IPS-NIHi7 (cell line): ENCODE data around the gene MAP3K14.
A peak's percentile ranks its signal among the peaks of the same experiment; 100 is the strongest.

Experiments used
- DNase-seq: peaks from one replicate; pipeline ENCODE4 v3.0.0; 2012; ENCODE audit warnings: mixed read lengths; ENCODE audit errors: extremely low spot score

MAP3K14 gene

DNA sequence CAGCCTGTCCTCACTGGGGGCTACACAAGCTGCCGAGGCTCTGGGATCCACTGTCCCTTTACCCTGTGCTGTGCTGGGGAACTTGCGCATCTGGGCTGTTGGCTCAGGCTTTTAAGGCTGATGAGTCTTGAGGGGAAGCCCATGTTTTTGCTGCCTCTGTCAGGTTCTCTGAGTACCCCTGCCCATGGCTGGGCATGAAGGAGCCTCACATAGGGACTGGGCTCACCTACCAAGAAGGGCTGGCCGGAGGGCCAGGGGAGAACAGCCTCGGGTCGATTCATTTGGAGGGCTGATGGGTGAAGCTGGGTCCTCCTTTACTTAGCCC lies 80.6 kb downstream of the MAP3K14 start:
- no peak for DNase-seq

DNA sequence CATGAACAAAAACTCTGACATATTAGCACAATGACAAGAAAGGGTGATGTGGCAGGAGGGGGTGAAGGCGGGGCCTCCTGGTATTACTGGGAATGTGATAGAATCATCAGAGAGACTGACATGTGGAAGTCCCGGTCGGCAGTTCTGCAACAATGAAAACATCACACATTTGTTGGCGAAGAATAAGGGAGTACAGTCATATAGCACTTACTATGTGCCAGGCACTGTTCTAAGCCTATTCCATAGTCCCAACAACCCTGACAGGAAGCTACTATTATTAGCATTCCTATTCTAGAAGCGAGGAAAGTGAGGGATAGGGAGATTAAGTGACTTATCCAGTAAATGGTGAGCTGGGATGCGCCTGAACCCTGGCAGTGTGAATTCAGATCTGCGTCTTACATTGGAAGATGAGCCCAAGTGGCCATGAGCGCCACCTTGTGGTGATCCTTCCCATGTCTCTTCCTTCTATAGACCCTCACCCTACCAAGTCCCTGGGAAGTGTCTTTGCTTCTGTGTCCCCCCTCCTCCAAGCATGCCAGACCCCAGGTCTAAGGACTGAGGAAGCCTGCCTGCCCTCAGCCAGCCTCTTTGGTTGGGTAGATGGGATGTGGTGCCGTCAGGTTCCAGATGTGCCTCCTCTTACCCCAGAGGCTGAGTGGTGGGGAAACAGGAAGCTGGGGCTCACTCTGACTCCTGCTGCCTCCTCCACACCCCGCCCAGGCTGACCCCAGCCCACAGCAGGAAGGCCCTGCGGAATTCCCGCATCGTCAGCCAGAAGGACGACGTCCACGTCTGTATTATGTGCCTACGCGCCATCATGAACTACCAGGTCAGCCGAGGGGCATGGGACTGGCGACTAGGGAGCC lies 81.2 kb downstream of the MAP3K14 start:
- DNase-seq = peak; percentile 81

DNA sequence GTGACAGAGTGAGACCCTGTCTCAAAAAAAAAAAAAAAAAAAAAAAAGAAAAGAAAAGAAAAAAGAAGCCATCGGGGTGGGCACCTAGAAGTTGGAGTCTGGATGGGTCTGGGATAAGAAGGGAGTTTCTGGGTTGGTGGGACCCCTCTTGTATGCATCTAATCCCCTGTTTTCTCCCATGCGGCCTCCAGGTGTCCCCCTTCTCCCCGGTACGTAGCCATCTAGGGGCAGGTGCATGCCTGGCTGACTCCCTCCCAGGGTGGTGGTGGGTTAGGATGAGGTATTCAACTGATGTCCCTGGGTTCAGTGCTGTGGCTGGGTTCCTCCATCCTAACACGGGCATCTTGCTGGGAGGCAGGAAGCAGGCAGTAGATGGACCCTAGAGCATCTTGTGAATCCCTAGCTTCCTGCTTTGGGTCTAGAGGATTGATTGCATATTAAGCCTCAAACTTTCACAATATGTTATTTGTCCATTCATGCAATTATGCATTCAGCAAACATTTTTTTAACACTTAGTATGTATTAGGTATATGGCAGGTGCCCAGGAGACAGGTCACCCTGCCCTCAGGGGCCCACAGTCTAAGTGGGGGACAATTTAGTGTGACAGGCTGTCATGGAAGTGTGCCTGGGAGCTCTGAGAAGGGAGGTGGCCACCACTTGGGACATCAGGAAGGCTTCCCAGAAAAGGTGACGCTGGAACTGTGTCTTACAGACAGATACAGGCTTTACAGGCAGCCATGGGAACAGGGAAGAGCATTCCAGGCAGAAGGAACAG lies 82.0 kb downstream of the MAP3K14 start:
- peak; percentile 88 for DNase-seq

DNA sequence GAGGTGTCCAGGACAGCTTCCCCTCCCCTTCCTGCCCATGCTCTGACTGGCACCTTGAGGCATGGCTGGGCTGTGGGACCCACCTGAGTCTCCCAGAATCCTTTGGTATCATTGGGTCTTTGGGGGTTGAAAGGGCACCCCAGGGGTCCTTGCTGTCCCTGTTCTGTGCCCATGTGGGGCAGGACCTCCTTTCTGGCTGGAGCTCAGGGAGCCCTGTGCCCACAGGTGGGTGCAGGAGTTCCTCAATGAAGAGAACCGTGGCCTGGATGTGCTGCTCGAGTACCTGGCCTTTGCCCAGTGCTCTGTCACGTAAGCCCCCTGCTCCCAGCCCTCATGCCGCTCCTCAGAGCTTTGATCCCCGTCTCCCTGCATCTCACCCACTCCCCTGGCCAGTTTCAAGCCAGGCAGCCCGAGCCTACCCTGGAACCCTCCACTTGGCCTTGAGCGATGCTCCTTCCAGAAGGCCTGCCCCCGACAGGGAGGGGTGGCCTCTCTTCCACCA lies 83.3 kb downstream of the MAP3K14 start:
- DNase-seq = no peak

DNA sequence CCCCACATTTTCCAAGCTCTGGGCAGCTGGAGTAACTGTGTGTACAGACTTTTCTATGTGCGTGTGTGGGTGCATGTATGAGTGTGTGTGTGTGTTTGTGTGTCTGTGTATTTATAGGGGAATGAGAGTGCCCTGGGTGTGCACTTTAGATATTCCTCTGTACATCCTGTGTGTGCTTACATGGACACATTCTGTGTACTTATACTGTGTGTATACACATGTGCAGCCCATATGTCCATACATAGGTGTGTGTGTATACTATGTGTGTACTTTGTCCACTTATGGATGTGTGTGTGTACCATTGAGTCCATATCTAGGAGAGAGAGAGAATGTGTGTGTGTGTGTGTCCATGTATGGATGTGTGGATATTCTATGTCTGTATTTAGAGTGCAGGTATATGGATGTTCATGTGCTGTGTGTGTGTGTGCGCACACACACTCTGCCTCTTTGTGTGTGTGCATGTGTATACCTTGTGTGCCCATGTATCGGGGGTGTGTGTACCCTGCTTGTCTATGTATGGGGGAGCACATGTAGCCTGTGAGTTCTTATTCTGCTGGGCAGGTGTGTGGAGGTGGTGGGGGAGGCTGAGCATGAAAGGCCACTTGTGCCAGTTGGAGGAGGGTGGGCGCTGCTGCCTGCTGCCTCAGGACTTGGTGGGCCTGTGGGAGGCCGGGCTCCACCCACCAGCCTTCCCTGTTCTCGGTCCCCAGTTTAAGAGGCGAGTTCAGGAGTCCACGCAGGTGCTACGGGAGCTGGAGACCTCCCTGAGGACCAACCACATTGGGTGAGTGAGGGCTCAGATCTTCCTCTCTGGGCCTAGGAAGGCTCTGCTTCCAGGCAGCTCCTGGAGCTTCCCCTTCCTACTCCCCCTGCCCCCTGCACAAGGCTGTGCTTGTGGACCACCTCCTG lies 84.1 kb downstream of the MAP3K14 start:
- DNase-seq = no peak

DNA sequence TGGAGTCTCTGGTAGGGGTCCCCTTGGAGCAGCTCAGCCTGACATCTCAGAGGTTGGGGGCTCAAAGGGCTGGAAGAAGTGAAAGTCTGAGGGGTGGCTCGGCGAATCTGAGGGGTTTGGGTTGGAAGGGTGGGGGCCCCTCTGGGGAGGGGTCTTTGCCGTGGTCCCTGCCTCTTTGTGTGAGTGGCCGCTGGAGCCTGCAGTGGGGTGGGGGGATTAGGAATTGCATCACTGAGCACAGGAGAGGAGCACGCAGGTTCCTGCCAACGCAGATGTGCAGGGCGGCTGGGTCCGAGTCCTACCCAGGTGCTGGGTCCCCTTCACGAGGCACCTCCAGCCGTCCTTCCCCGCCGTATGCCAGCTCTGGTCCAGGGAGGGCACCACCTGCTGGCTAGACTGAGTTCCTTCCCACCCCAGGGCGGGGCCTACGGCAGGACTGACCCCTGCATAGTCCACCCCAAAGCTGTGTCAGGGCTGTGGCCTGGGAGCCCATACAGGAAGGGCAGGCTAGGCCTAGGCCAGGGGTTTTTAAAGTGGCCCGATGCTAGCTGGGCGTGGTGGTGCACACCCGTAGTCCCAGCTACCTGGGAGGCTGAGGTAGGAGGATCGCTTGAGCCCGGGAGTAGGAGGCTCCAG lies 85.2 kb downstream of the MAP3K14 start:
- DNase-seq = peak; percentile 82

DNA sequence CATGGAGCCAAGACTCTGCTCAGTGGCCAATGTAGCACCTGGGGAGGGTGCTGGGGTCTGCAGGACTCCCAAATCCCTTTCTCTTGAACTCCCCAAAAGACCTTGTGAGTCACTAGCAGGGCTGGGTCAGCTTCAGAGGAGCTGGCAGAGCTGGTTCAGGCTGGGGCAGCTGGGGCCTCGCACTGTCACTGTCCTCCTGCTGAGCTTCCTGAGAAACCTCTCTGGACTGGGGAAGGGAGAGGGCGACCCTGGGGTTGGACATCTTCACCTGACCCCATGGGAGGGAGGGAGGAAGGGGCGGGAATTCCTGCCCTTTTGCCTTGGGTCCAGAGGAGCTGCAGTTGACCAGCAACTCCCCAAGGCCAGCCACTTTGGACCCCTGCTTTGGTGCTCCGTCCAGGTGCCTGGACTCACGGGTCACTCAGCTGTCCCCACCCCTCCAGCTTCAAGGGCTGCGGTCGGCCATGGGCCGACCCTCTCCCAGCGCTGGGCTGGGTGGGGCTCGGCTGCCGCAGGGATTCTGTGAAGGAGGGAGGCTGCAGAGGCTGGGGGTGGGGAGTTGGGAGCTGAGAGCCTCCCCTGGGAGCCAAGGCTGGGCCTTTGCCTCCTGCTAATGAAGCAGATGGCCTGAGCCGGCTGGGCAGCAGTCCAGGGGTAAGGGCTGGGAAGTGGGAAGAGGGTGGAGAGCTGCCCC lies 85.9 kb downstream of the MAP3K14 start:
- DNase-seq = no peak

DNA sequence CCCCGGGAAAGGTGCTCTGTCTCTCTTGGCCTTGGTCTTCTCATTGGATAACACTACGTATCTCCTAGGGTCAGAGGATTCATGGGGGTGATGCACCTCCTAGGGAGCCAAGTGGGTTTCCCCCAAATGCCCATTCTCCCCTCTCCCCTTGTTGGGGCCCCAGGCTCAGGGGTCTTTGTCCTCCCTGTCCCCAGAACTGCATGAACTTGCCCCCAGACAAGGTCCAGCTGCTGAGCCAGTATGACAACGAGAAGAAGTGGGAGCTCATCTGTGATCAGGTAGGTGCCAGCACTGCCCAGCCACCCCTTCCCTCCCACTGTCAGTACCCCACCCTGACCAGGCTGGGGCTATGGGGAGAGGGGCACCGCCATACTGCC lies 86.4 kb downstream of the MAP3K14 start:
- no peak for DNase-seq

DNA sequence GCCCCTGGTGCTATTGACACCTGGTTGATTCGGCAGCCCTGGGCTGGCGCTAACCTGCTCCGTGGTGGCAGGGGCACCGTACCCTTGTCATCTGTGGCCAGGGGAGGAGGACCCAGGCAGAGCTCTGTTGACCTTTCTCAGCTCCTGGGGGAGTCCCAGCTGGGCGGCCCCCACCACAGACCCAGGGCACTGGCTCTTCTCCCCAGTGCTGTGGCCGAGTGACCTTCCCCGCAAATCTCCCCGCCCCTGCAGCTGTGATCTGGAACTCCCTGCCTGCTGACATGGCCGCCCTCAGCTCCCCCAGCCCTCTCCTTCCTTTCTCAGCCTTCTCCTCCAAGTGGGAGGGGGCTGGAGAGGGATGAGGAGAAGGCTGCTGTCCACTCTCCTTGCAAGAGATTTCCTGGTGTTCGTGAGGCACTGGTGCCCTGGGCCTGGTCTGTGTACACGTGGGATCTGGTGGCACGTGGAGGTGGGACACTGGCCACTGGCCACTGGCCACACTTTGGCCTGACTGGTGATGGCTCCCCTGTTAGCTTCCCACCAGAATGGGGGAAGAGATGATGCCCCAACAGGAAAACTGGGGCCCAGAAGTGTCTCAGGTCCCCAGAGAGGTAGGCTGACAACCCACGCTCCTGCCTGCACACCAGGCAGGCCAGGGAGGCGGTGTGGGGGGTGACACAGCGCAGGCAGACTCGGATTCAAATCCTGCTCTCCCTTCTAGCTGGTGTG lies 87.0 kb downstream of the MAP3K14 start:
- DNase-seq = no peak

DNA sequence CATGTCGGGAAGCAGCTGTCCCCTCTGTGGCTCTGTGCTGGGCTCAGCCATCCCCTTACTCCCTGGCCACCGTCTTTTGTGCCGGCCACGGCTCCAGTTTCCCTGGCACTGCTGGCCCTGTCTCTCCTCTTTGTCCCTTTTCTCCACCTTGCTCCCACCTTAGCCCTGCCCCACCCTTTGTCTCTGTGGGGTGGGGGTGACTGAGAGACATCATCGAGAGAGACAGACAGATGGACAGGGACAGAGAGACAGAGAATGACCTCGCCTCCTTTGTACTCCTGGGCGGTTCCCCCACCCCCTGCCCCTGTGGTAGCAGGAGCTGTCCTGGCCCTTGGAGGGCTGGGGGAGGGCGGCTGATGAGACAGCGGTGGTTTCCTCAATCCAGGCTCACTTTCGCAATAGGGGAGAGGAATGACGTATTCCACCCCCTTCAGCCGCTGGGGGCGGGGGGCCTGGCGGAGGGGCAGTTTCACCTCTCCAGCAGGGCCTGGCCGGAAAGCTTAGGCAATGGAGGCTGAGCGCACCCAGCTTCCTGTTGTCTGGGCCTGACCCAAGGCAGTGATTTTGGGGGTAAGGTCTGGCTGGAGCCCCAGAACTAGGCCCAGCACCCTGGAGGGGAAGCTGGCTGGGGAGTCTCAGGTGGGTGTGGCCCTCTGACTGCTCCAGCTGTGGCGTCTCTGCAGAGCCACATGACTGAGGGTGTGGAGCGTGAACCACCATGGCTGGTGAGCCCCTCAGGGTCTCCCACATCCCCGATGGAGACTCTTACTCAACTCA lies 87.9 kb downstream of the MAP3K14 start:
- DNase-seq = peak; percentile 80

DNA sequence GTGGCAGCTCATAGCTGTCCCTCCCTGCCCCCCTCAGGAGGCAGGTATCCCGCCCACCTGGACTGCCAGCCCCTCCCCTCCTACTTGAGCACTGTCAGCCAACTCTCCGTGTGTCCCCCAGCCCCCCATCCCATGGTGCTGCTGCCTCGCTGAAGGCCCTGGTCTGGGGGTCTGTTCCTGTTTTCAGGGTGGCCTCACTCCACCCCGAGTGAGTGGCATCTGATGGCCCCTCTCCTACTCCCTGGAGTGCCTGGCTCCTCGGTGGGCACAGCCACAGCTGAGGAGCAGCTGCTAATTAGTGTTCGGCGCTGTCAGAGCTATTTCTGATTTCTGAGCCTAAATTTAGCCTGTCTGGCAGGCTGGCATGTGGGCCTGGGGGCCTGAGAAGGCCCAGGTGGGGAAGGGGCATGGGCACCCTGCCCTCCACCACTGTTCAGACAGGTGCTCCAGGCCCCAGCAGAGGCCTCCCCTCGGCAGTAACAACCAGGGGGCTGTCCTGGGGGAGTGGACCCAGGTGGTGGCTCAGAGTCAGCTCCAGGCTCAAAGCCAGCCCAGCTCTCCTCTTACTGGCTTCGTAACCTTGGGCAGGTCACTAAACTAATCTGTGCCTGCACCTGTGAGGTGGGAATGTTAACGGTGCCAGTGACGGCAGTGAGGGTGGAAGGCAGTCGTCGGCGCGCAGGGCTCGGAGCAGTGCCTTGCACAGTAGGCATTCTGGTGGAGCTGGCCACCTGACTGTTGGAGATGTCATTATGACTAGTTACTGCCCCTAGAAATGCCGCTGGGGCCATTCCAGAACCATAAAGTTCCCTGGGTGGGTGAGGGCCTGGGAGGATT lies 88.7 kb downstream of the MAP3K14 start:
- DNase-seq = no peak

DNA sequence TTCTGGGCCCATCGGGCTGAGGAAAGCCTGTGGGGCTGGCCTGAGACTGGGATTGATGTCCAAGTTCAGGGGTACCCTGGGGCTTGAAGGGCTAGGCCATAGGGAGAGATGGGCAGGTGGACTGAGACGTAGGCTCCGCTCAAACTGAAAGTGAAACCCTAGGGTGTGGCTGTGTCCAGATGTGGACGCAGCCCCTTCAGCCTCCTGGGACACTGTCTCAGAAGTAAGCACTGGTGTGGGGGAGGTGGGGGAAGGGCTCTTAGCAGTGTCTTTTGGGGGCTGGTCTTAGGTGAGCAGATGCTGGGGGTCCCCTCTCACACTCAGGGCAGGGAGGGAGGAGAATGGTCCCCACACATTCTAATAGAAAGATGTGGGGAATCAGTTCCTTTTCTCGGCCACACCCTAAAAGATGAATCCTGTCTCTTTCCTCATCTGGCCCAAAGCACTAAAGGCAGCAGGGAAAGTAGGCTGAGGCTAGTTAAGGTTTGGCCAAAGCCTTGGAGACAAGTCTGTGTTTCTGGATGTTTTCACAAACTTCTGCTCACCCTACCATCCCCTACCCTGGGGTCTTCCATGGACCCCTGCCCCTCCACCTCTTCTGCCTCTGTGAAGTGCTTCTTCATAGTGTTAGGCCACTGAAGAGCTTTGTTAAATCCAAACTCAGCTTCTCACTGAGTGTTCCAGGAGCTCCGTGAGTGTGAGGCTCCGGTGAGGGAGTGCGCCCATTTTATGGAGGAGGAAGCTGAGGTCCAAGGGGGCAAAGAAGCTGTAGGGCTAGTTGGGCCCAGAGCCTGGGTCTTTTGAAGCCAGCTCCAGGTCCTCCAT lies 89.5 kb downstream of the MAP3K14 start:
- no peak for DNase-seq

DNA sequence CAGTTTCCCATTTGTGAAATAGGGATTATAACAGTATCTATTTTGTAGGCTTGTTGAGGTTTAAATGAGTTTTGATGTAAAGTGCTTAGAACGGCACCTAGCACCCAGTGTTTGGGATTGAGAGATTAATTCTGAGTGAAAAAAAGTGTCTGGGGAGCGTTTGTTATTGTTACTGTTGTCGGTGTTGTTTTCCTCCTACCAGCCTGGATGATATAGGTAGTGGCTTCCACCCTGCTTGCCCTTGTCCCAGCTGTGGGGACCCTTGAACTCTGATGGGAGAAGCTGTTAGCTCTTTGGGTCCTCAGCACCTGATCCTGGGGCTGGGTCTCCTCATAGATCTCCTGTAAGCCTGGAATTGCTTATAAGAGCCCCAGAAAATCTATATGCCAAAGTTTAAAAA lies 90.2 kb downstream of the MAP3K14 start:
- DNase-seq = no peak

DNA sequence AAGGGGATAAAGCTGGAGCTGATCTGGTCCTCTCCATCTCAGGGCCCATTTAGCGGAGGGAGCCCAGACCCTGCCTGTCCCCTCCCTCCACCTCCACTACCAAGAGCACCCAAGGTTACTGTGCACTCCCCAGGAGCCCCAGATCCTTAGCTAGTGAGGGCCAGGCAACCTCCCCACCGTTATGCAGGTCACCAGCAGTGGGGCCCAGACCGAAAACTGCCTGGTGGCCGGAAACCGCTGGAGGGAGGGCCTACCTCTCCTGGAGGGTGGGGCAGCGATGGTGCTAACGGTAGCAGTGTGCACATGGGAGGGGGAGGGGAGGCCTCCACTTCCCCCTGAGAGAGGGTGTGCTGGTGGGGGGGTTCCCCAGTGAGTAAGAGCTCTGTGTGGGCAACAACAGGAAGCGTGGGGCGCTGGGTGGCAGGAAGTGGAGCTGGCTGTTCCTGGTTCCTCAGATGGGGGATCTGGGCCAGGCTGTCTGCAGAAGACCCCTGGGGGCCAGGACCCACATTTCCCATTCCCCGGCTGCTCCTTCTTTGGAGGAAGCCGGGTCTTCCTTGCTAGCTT lies 90.8 kb downstream of the MAP3K14 start:
- DNase-seq = no peak

DNA sequence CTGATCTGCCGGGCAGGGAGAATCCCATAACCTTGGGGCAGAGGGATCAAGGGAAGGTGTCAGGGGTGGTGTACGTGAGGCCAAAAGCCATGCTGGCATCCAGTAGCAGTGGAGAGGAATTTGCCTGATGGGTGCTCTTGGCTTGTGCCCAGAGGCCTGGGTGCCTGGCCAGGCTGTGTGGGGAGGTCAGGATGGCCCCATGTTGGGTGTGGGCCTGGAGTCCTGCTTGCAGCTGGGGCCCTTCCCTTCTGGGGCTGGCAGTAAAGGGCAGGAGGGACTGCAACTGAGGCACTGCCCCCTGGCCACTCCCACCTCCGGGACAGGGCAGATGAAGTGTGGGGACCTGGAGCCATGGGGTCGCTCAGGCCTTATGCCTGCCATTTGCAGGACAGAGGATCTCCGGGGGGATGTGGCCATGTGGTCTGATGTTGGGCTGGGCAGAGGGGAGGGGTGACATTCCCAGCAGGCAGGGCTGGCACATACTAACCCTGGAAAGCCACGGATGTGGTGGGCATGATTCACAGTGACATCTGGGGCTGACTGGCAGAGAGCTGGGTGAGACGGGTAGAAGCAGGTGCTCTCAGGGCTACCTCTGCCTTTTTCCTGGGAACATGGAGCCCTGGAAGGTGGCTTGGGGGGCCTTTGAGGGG lies 91.6 kb downstream of the MAP3K14 start:
- DNase-seq = no peak

DNA sequence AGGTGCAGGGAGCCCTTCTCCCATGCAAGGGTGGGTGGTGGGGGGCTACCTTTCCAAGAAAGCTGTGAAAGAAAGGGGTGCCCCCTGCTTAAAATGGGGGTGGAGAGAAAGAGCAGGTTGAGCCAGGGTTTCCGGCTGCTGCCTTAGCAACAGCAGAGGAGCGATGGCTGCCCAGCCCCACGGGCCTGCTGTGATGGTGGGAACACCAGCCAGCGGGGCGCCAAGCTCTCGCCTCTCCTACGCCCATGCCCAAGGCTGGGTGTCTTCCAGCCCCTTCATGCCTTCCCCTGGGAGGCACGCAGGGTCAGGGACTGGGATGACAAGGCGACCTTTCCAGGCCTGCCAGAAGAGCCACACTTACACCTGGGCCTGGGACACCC lies 92.2 kb downstream of the MAP3K14 start:
- DNase-seq = no peak
